ENCODE results near the gene DENND5B. TPM values are rescaled to one million over a fixed set of nuclear protein-coding genes. Genes with fewer than 3 reads are reported as not detected.

Gene DENND5B
- total RNA-seq, 1 donor = 18.8 TPM

- peak; percentile 2 for DNase-seq (ENCODE audit: insufficient read length, low spot score, missing footprints)
- no peaks in the 10 kb centered on the region for H3K9me3 ChIP-seq (ENCODE audit: low read depth, low read length)
- H3K36me3 ChIP-seq (ENCODE audit: insufficient read depth, low read length) = no peaks in the 10 kb centered on the region
- H3K4me2 ChIP-seq (ENCODE audit: insufficient read depth, low read length) = no peak overlapping the region
- H4K20me1 ChIP-seq (ENCODE audit: insufficient read depth, low read length) = no peaks in the 10 kb centered on the region
- no peaks in the 10 kb centered on the region for H3K4me1 ChIP-seq (ENCODE audit: insufficient read depth, low read length)
- no peak for TF ChIP-seq CTCF (IDR thresholded peaks at IDR 0.05; ENCODE audit: extremely low read depth, low read depth, low read length)
- H3K27ac ChIP-seq (ENCODE audit: low read depth, low read length) = no peak overlapping the region
- H3K27me3 ChIP-seq (ENCODE audit: insufficient read depth, low read length) = peaks cover 3% of the 10 kb centered on the region
- H3K4me3 ChIP-seq (ENCODE audit: insufficient read depth, low read length) = no peak overlapping the region
- H3K79me2 ChIP-seq (ENCODE audit: insufficient read depth, low read length) = no peaks in the 10 kb centered on the region
- H2AFZ ChIP-seq (ENCODE audit: low read length) = no peak overlapping the region
Measured at GRCh38 chr12:31353750-31354708, 236.9 kb downstream of the DENND5B start.

DNA sequence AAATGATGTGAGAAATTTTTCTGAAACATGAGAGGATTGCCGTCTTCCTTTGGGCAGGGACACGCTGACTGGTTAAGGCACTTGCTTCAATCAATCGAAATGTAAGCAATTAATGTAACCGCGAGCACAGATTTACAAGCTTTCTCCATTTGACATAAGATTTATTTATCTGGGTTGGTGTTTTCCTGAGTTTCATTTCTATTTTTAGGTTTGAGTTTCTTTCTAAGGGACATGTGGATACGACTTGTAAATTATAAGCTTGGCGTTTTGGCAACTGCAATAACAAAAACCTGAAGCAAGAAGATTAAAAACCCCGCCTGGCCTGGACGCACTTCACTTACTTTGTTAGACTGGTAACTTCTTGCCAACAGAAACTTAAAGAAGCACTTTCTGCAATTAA is 244.7 kb downstream of the DENND5B start:
- no peak for TF ChIP-seq CTCF (IDR thresholded peaks at IDR 0.05; ENCODE audit: extremely low read depth, low read depth, low read length)

DNA sequence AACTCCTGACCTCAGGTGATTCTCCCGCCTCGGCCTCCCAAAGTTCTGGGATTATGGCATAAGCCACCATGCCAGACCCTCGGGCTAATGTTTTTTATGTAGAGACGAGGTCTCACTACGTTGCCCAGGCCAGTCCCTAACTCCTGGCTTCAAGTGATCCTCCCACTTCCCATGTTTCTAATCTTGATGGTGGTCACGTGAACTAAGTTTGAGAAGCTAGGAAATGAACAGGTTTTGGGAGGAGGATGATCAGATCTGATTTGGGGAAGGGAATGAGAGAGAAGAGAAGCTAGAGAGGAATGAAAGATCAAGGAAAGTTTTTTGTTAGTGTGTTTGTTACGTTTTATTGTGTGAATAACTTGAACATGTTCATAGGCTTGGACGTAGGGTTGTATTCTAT is 247.8 kb downstream of the DENND5B start:
- no peak for DNase-seq (ENCODE audit: insufficient read length, low spot score, missing footprints)
- no peaks in the 10 kb centered on the region for H4K20me1 ChIP-seq (ENCODE audit: insufficient read depth, low read length)

More for the DNA sequence above, 244.7 kb downstream of the DENND5B start:
- no peaks in the 10 kb centered on the region for H4K20me1 ChIP-seq (ENCODE audit: insufficient read depth, low read length)
- no peaks in the 10 kb centered on the region for H3K79me2 ChIP-seq (ENCODE audit: insufficient read depth, low read length)
- H3K4me2 ChIP-seq (ENCODE audit: insufficient read depth, low read length) = no peak overlapping the region
- no peak overlapping the region for H3K27ac ChIP-seq (ENCODE audit: low read depth, low read length)
- peak; percentile 4 for DNase-seq (ENCODE audit: insufficient read length, low spot score, missing footprints)
- H3K36me3 ChIP-seq (ENCODE audit: insufficient read depth, low read length) = no peaks in the 10 kb centered on the region
- H3K9me3 ChIP-seq (ENCODE audit: low read depth, low read length) = no peaks in the 10 kb centered on the region
- peaks cover 12% of the 10 kb centered on the region for H3K27me3 ChIP-seq (ENCODE audit: insufficient read depth, low read length)
- H3K4me3 ChIP-seq (ENCODE audit: insufficient read depth, low read length) = no peak overlapping the region
- no peak overlapping the region for H2AFZ ChIP-seq (ENCODE audit: low read length)
- H3K4me1 ChIP-seq (ENCODE audit: insufficient read depth, low read length) = no peaks in the 10 kb centered on the region

More for the DNA sequence above, 247.8 kb downstream of the DENND5B start:
- Histone ChIP-seq H3K9me3 (ENCODE audit: low read depth, low read length) (no peaks in the 10 kb centered on the region), H3K36me3 (ENCODE audit: insufficient read depth, low read length) (no peaks in the 10 kb centered on the region), H3K79me2 (ENCODE audit: insufficient read depth, low read length) (no peaks in the 10 kb centered on the region), H3K4me3 (ENCODE audit: insufficient read depth, low read length) (no peak overlapping the region), H3K27me3 (ENCODE audit: insufficient read depth, low read length) (peaks cover 9% of the 10 kb centered on the region), H3K4me2 (ENCODE audit: insufficient read depth, low read length) (no peak overlapping the region), H3K4me1 (ENCODE audit: insufficient read depth, low read length) (no peaks in the 10 kb centered on the region), H2AFZ (ENCODE audit: low read length) (no peak overlapping the region), H3K27ac (ENCODE audit: low read depth, low read length) (no peak overlapping the region)
- no peak for TF ChIP-seq CTCF (IDR thresholded peaks at IDR 0.05; ENCODE audit: extremely low read depth, low read depth, low read length)
